Measurements from ENCODE around the gene SLC35F6. TPM values are rescaled to one million over a fixed set of nuclear protein-coding genes. Genes with fewer than 3 reads are reported as not detected.

The SLC35F6 gene
- total RNA-seq, 2 donors from 2014 or later, result 24.8 to 29.1 TPM

GRCh38 chr2:26767894-26768487 is 3.9 kb downstream of the SLC35F6 start:
- no peak for DNase-seq
- intact Hi-C loops (cut with DNase I), result no loop called here

GRCh38 chr2:26768759-26769088 is 4.6 kb downstream of the SLC35F6 start:
- no peak for DNase-seq
- Histone ChIP-seq H3K27me3 (no peaks in the 10 kb centered on the region), H3K9ac (ENCODE audit: low read depth in 2 of 2, low read length in 2 of 2) (no peak overlapping the region), H3K4me3 (no peak overlapping the region), H3K4me1 (peaks cover 29% of the 10 kb centered on the region), H3K27ac (no peak overlapping the region), H3K9me3 (no peaks in the 10 kb centered on the region), H3K36me3 (no peaks in the 10 kb centered on the region)
- intact Hi-C loops (cut with DNase I), result no loop called here
- no peak for TF ChIP-seq CTCF (IDR thresholded peaks at IDR 0.05)

More at GRCh38 chr2:26767894-26768487, 3.9 kb downstream of the SLC35F6 start:
- peaks cover 29% of the 10 kb centered on the region for H3K4me1 ChIP-seq
- H3K4me3 ChIP-seq, result no peak overlapping the region
- no peaks in the 10 kb centered on the region for H3K36me3 ChIP-seq
- H3K27me3 ChIP-seq, result no peaks in the 10 kb centered on the region
- TF ChIP-seq CTCF (IDR thresholded peaks at IDR 0.05), result no peak
- H3K9ac ChIP-seq (ENCODE audit: low read depth in 2 of 2, low read length in 2 of 2), result no peak overlapping the region
- H3K9me3 ChIP-seq, result no peaks in the 10 kb centered on the region
- no peak overlapping the region for H3K27ac ChIP-seq

- Histone ChIP-seq H3K36me3 (no peaks in the 10 kb centered on the region), H3K4me1 (peaks cover 29% of the 10 kb centered on the region), H3K27ac (peak overlapping the region; percentile 49), H3K27me3 (no peaks in the 10 kb centered on the region), H3K4me3 (no peak overlapping the region), H3K9me3 (no peaks in the 10 kb centered on the region), H3K9ac (ENCODE audit: low read depth in 2 of 2, low read length in 2 of 2) (no peak overlapping the region)
- peak; percentile 70 for DNase-seq
- intact Hi-C loops (cut with DNase I), result no loop called here
- no peak for TF ChIP-seq CTCF (IDR thresholded peaks at IDR 0.05)
Observed at GRCh38 chr2:26769089-26769761, 5.1 kb downstream of the SLC35F6 start.

- no peak for TF ChIP-seq CTCF (IDR thresholded peaks at IDR 0.05)
- Histone ChIP-seq H3K4me1 (peaks cover 21% of the 10 kb centered on the region), H3K27ac (peak overlapping the region; percentile 28), H3K9me3 (no peaks in the 10 kb centered on the region), H3K4me3 (no peak overlapping the region), H3K36me3 (no peaks in the 10 kb centered on the region), H3K9ac (ENCODE audit: low read depth in 2 of 2, low read length in 2 of 2) (no peak overlapping the region), H3K27me3 (no peaks in the 10 kb centered on the region)
- intact Hi-C loops (cut with DNase I), result no loop called here
- DNase-seq, result peak; percentile 72
Observed at GRCh38 chr2:26770986-26771586, 7.0 kb downstream of the SLC35F6 start.

GRCh38 chr2:26772064-26773001 is 8.2 kb downstream of the SLC35F6 start:
- H3K27me3 ChIP-seq, result no peaks in the 10 kb centered on the region
- intact Hi-C loops (cut with DNase I), result no loop called here
- peak; percentile 94 for DNase-seq
- no peaks in the 10 kb centered on the region for H3K9me3 ChIP-seq
- H3K4me3 ChIP-seq, result no peak overlapping the region
- no peaks in the 10 kb centered on the region for H3K36me3 ChIP-seq
- no peak overlapping the region for H3K9ac ChIP-seq (ENCODE audit: low read depth in 2 of 2, low read length in 2 of 2)
- H3K27ac ChIP-seq, result peak overlapping the region; percentile 28
- TF ChIP-seq CTCF (IDR thresholded peaks at IDR 0.05), result no peak
- H3K4me1 ChIP-seq, result peaks cover 21% of the 10 kb centered on the region

All from colonic mucosa (tissue), 4 donors.